HEK293 (cell line): ENCODE measurements around the gene RPS10.
A peak's percentile ranks its signal among the peaks of the same experiment; 100 is the strongest.

ENCODE experiments used
- CTCF ChIA-PET: fragments of 350-600 bp; formaldehyde crosslinking; extraction: SDS; loops from one replicate; lab custom pipeline; 2021; ENCODE audit warnings: antibody characterized with exemption; lab: Yijun Ruan, JAX
- POLR2A ChIA-PET: fragments of 300-600 bp; formaldehyde crosslinking; extraction: SDS; loops from one replicate; lab custom pipeline; 2020; ENCODE audit warnings: antibody characterized with exemption, inconsistent platforms; lab: Yijun Ruan, JAX
- H3K27ac ChIP-seq: fragments of 200-500 bp; sonication (Bioruptor generic); 2 replicates; pipeline ENCODE4 v1.5.1; 2014; ENCODE audit warnings: low read depth, low read length, control low read depth, inconsistent platforms; ENCODE audit errors: extremely low read depth
- H3K36me3 ChIP-seq, 2 experiments: fragments of 200-500 bp in 1 of 2; sonication (Bioruptor generic) in 1 of 2; 1 replicate in 1 of 2; 2 replicates in 1 of 2; pipeline ENCODE4 v1.5.1; 2014 to 2017; ENCODE audit warnings: inconsistent platforms in 2 of 2, low read length in 2 of 2; ENCODE audit not compliant: control insufficient read depth in 2 of 2, insufficient read depth in 1 of 2
- H3K4me1 ChIP-seq: fragments of 200-500 bp; sonication (Bioruptor generic); 2 replicates; pipeline ENCODE4 v1.5.1; 2014; ENCODE audit warnings: mild to moderate bottlenecking, low read length, inconsistent platforms; ENCODE audit not compliant: control insufficient read depth, insufficient read depth
- H3K4me3 ChIP-seq: 2 replicates; pipeline ENCODE4 v1.5.1; 2011; ENCODE audit warnings: low read depth, mild to moderate bottlenecking, control low read depth, low read length, moderate library complexity
- H3K9me3 ChIP-seq: fragments of 200-500 bp; sonication (Bioruptor generic); 2 replicates; pipeline ENCODE4 v1.5.1; 2014; ENCODE audit warnings: low read depth, low read length, inconsistent platforms; ENCODE audit not compliant: control insufficient read depth, insufficient read depth
- FEZF1 ChIP-seq: fragments of 450-650 bp; formaldehyde crosslinking; IDR thresholded peaks from 2 replicates; pipeline ENCODE4 v1.5.1; 2016; ENCODE audit warnings: missing biosample characterization, missing genetic modification characterization
- GLIS1 ChIP-seq: fragments of 450-650 bp; formaldehyde crosslinking; IDR thresholded peaks from 2 replicates; pipeline ENCODE4 v1.5.1; 2016; ENCODE audit warnings: missing biosample characterization, missing genetic modification characterization
- KLF10 ChIP-seq: fragments of 450-650 bp; IDR thresholded peaks from 2 replicates; pipeline ENCODE4 v1.5.1; 2018; ENCODE audit warnings: missing biosample characterization, mild to moderate bottlenecking, missing genetic modification characterization
- KLF9 ChIP-seq: fragments of 450-650 bp; formaldehyde crosslinking; IDR thresholded peaks from 2 replicates; pipeline ENCODE4 v1.5.1; 2016; ENCODE audit warnings: missing biosample characterization, missing genetic modification characterization, low read depth
- SP7 ChIP-seq: fragments of 450-650 bp; formaldehyde crosslinking; IDR thresholded peaks from 2 replicates; pipeline ENCODE4 v1.5.1; 2016; ENCODE audit warnings: missing biosample characterization, missing genetic modification characterization
- YY1 ChIP-seq: fragments of 450-650 bp; formaldehyde crosslinking; IDR thresholded peaks from 2 replicates; pipeline ENCODE4 v1.5.1; 2018; ENCODE audit warnings: missing biosample characterization, missing genetic modification characterization
- ZBTB17 ChIP-seq: fragments of 450-650 bp; formaldehyde crosslinking; IDR thresholded peaks from 2 replicates; pipeline ENCODE4 v1.5.1; 2016; ENCODE audit warnings: missing biosample characterization, missing genetic modification characterization
- ZEB2 ChIP-seq: fragments of 450-650 bp; formaldehyde crosslinking; IDR thresholded peaks from 2 replicates; pipeline ENCODE4 v1.5.1; 2016; ENCODE audit warnings: missing biosample characterization, missing genetic modification characterization
- ZIC2 ChIP-seq: fragments of 450-650 bp; formaldehyde crosslinking; IDR thresholded peaks from 2 replicates; pipeline ENCODE4 v1.5.1; 2016; ENCODE audit warnings: missing biosample characterization, missing genetic modification characterization
- ZNF114 ChIP-seq: fragments of 450-650 bp; formaldehyde crosslinking; IDR thresholded peaks from 2 replicates; pipeline ENCODE4 v1.5.0; 2017; ENCODE audit warnings: missing biosample characterization, missing genetic modification characterization
- ZNF121 ChIP-seq: fragments of 450-650 bp; formaldehyde crosslinking; IDR thresholded peaks from 2 replicates; pipeline ENCODE4 v1.5.1; 2016; ENCODE audit warnings: missing biosample characterization, missing genetic modification characterization
- ZNF24 ChIP-seq: fragments of 450-650 bp; formaldehyde crosslinking; IDR thresholded peaks from 2 replicates; pipeline ENCODE4 v1.5.1; 2016; ENCODE audit warnings: missing biosample characterization, missing genetic modification characterization
- ZNF335 ChIP-seq: fragments of 450-650 bp; formaldehyde crosslinking; conservative IDR thresholded peaks from 2 replicates; pipeline ENCODE4 v1.5.1; 2016; ENCODE audit warnings: missing biosample characterization, missing genetic modification characterization
- ZNF394 ChIP-seq: fragments of 450-650 bp; formaldehyde crosslinking; IDR thresholded peaks from 2 replicates; pipeline ENCODE4 v1.5.1; 2016; ENCODE audit warnings: missing biosample characterization, missing genetic modification characterization, mild to moderate bottlenecking, moderate library complexity, borderline replicate concordance
- ZNF629 ChIP-seq: fragments of 450-650 bp; formaldehyde crosslinking; IDR thresholded peaks from 2 replicates; pipeline ENCODE4 v1.5.1; 2017; ENCODE audit warnings: missing biosample characterization, missing genetic modification characterization
- ZNF707 ChIP-seq: fragments of 450-650 bp; formaldehyde crosslinking; IDR thresholded peaks from 2 replicates; pipeline ENCODE4 v1.5.1; 2016; ENCODE audit warnings: missing biosample characterization, missing genetic modification characterization
- ZNF843 ChIP-seq: fragments of 450-650 bp; formaldehyde crosslinking; IDR thresholded peaks from 2 replicates; pipeline ENCODE4 v1.5.1; 2016; ENCODE audit warnings: missing biosample characterization, missing genetic modification characterization
- ZXDB ChIP-seq: fragments of 450-650 bp; formaldehyde crosslinking; IDR thresholded peaks from 2 replicates; pipeline ENCODE4 v1.5.1; 2016; ENCODE audit warnings: missing biosample characterization, missing genetic modification characterization
- TF ChIP-seq, protein P1 (sequence below): fragments of 450-650 bp; formaldehyde crosslinking; IDR thresholded peaks from 2 replicates; pipeline ENCODE4 v1.5.1; 2017; ENCODE audit warnings: missing biosample characterization, missing genetic modification characterization
- TF ChIP-seq, protein P2 (sequence below): fragments of 450-650 bp; formaldehyde crosslinking; IDR thresholded peaks from 2 replicates; pipeline ENCODE4; 2016; ENCODE audit warnings: missing biosample characterization, missing genetic modification characterization
- TF ChIP-seq, protein P3 (sequence below): fragments of 450-650 bp; formaldehyde crosslinking; optimal IDR thresholded peaks from 2 replicates; pipeline ENCODE3; 2016; ENCODE audit warnings: missing biosample characterization, mild to moderate bottlenecking, missing genetic modification characterization
- TF ChIP-seq, protein P4 (sequence below): fragments of 450-650 bp; formaldehyde crosslinking; IDR thresholded peaks from 2 replicates; pipeline ENCODE4 v1.5.1; 2016; ENCODE audit warnings: missing biosample characterization, missing genetic modification characterization
- TF ChIP-seq, protein P5 (sequence below): fragments of 450-650 bp; formaldehyde crosslinking; IDR thresholded peaks from 2 replicates; pipeline ENCODE4 v1.5.1; 2017; ENCODE audit warnings: missing biosample characterization, missing genetic modification characterization
- TF ChIP-seq, protein P6 (sequence below): fragments of 450-650 bp; formaldehyde crosslinking; IDR thresholded peaks from 2 replicates; pipeline ENCODE4 v1.5.1; 2016; ENCODE audit warnings: missing biosample characterization, missing genetic modification characterization

The RPS10 gene

DNA sequence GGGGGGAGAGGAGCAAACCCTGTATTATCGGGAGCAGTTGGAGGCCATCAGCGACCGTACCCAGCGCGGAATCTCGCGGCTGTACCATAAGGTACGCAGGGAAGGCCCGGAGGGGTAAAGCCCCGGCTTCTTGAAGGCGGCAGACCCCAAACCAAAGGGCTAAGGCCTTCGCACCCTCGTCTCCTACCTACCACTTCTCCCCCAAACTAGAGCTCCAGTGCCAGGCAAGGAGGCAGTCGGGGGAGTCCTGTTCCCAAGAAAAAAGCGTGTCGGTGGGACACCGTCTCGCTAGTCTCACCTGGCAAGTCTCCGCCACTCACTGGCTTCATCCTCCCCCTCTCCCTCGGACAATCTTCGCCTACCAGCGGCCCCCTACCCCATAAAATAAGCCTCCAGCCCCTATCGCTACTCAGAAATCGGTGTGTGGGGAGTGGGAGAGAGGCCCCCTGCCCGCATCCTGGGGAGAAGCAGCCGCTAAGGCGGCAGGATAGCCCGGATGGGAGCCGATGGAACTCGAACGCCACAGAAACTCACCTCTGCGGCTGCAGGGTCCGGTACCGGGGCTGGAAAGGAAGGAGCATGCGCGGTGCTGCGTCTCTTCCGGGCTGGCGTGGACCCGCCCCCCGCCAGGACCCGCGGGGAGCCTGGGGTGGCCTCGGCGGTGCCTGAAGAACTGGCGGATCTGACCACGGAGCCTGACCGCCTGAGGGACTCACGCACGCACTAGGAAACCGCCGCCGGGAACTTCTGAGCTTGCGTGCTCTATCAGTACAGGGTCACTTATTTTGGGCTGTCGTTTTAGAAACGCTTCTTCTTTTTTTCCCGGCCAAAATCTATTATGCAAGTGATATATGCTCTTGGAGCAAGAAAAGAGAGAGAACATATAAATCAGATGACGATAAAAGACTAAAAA, at the start of gene RPS10:
RPS10 (minus strand) TSS at position 572 of the 913 bp plus-strand sequence. CDS start 848 bp downstream, outside the sequence.
- no peaks in the 10 kb centered on the region for H3K9me3 ChIP-seq
- H3K4me1 ChIP-seq = peaks cover 2% of the 10 kb centered on the region; the same call in 1 of the 2 replicates
- H3K4me3 ChIP-seq = peak within 1 kb of the TSS; percentile 58
- CTCF ChIA-PET = interaction anchor here (0.6 to 2.4 kb wide), 11 partner anchors 10 to 1935 kb away, joined by 3 to 10 read pairs (median 4); partner anchors contain the start of gene SMIM29
- POLR2A ChIA-PET = interaction anchor here (0.5 to 4.7 kb wide), 31 partner anchors 11 to 834 kb away, joined by 3 to 75 read pairs (median 4); partner anchors contain the start of genes HMGA1, ILRUN, PACSIN1 and SMIM29
- peak within 1 kb of the TSS; percentile 97 for H3K27ac ChIP-seq
- peaks cover 33 to 49% of the 10 kb centered on the region in 2 experiments for H3K36me3 ChIP-seq
- TF ChIP-seq ZNF843 (tag by site-specific recombination) (0 out of 2 replicates have a peak, but pooled peaks have one; percentile 26), FEZF1 (tag by site-specific recombination) (no peak), ZIC2 (tag by site-specific recombination) (peak; percentile 86), GLIS1 (peak; percentile 44; the same call in 1 of the 2 replicates), ZNF114 (tag by site-specific recombination) (no peak), ZXDB (peak; percentile 71), ZBTB17 (tag by site-specific recombination) (peak; percentile 91), KLF10 (tag by site-specific recombination) (0 out of 2 replicates have a peak, but pooled peaks have one; percentile 28), ZNF707 (no peak), KLF9 (tag by site-specific recombination) (peak; percentile 72), ZEB2 (tag by site-specific recombination) (peak; percentile 48; the same call in 1 of the 2 replicates), ZNF24 (tag by site-specific recombination) (0 out of 2 replicates have a peak, but pooled peaks have one; percentile 23), SP7 (tag by site-specific recombination) (peak; percentile 62), ZNF335 (peak; percentile 98), ZNF629 (peak; percentile 41; the same call in 1 of the 2 replicates), YY1 (tag by site-specific recombination) (0 out of 2 replicates have a peak, but pooled peaks have one; percentile 9), ZNF394 (tag by site-specific recombination) (peak; percentile 75), ZNF121 (tag by site-specific recombination) (peak; percentile 57; the same call in 1 of the 2 replicates)
- TF ChIP-seq, protein P1, sequence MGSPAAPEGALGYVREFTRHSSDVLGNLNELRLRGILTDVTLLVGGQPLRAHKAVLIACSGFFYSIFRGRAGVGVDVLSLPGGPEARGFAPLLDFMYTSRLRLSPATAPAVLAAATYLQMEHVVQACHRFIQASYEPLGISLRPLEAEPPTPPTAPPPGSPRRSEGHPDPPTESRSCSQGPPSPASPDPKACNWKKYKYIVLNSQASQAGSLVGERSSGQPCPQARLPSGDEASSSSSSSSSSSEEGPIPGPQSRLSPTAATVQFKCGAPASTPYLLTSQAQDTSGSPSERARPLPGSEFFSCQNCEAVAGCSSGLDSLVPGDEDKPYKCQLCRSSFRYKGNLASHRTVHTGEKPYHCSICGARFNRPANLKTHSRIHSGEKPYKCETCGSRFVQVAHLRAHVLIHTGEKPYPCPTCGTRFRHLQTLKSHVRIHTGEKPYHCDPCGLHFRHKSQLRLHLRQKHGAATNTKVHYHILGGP (tag by site-specific recombination) = no peak
- TF ChIP-seq, protein P2, sequence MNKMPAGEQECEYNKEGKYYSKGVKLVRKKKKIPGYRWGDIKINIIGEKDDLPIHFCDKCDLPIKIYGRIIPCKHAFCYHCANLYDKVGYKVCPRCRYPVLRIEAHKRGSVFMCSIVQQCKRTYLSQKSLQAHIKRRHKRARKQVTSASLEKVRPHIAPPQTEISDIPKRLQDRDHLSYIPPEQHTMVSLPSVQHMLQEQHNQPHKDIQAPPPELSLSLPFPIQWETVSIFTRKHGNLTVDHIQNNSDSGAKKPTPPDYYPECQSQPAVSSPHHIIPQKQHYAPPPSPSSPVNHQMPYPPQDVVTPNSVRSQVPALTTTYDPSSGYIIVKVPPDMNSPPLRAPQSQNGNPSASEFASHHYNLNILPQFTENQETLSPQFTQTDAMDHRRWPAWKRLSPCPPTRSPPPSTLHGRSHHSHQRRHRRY (tag by site-specific recombination) = no peak
- TF ChIP-seq, protein P3, sequence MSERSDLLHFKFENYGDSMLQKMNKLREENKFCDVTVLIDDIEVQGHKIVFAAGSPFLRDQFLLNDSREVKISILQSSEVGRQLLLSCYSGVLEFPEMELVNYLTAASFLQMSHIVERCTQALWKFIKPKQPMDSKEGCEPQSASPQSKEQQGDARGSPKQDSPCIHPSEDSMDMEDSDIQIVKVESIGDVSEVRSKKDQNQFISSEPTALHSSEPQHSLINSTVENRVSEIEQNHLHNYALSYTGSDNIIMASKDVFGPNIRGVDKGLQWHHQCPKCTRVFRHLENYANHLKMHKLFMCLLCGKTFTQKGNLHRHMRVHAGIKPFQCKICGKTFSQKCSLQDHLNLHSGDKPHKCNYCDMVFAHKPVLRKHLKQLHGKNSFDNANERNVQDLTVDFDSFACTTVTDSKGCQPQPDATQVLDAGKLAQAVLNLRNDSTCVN (tag by site-specific recombination) = peak; percentile 31
- TF ChIP-seq, protein P4, sequence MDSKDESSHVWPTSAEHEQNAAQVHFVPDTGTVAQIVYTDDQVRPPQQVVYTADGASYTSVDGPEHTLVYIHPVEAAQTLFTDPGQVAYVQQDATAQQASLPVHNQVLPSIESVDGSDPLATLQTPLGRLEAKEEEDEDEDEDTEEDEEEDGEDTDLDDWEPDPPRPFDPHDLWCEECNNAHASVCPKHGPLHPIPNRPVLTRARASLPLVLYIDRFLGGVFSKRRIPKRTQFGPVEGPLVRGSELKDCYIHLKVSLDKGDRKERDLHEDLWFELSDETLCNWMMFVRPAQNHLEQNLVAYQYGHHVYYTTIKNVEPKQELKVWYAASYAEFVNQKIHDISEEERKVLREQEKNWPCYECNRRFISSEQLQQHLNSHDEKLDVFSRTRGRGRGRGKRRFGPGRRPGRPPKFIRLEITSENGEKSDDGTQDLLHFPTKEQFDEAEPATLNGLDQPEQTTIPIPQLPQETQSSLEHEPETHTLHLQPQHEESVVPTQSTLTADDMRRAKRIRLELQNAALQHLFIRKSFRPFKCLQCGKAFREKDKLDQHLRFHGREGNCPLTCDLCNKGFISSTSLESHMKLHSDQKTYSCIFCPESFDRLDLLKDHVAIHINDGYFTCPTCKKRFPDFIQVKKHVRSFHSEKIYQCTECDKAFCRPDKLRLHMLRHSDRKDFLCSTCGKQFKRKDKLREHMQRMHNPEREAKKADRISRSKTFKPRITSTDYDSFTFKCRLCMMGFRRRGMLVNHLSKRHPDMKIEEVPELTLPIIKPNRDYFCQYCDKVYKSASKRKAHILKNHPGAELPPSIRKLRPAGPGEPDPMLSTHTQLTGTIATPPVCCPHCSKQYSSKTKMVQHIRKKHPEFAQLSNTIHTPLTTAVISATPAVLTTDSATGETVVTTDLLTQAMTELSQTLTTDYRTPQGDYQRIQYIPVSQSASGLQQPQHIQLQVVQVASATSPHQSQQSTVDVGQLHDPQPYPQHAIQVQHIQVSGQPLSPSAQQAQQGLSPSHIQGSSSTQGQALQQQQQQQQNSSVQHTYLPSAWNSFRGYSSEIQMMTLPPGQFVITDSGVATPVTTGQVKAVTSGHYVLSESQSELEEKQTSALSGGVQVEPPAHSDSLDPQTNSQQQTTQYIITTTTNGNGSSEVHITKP (tag by site-specific recombination) = no peak
- TF ChIP-seq, protein P5, sequence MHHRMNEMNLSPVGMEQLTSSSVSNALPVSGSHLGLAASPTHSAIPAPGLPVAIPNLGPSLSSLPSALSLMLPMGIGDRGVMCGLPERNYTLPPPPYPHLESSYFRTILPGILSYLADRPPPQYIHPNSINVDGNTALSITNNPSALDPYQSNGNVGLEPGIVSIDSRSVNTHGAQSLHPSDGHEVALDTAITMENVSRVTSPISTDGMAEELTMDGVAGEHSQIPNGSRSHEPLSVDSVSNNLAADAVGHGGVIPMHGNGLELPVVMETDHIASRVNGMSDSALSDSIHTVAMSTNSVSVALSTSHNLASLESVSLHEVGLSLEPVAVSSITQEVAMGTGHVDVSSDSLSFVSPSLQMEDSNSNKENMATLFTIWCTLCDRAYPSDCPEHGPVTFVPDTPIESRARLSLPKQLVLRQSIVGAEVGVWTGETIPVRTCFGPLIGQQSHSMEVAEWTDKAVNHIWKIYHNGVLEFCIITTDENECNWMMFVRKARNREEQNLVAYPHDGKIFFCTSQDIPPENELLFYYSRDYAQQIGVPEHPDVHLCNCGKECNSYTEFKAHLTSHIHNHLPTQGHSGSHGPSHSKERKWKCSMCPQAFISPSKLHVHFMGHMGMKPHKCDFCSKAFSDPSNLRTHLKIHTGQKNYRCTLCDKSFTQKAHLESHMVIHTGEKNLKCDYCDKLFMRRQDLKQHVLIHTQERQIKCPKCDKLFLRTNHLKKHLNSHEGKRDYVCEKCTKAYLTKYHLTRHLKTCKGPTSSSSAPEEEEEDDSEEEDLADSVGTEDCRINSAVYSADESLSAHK = peak; percentile 72
- TF ChIP-seq, protein P6, sequence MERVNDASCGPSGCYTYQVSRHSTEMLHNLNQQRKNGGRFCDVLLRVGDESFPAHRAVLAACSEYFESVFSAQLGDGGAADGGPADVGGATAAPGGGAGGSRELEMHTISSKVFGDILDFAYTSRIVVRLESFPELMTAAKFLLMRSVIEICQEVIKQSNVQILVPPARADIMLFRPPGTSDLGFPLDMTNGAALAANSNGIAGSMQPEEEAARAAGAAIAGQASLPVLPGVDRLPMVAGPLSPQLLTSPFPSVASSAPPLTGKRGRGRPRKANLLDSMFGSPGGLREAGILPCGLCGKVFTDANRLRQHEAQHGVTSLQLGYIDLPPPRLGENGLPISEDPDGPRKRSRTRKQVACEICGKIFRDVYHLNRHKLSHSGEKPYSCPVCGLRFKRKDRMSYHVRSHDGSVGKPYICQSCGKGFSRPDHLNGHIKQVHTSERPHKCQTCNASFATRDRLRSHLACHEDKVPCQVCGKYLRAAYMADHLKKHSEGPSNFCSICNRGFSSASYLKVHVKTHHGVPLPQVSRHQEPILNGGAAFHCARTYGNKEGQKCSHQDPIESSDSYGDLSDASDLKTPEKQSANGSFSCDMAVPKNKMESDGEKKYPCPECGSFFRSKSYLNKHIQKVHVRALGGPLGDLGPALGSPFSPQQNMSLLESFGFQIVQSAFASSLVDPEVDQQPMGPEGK (tag by site-specific recombination) = peak; percentile 42; the same call in 1 of the 2 replicates
